RKO (cell line): ENCODE measurements around the gene KLHL17.
"Not testable (repeated sequence)": the region's sequence is repeated elsewhere in the genome, so short reads cannot be mapped to it uniquely, and the experiment has no call there.

Experiments
- DNase-seq: peaks from one replicate; pipeline ENCODE4 v3.0.0-alpha.2; 2016; ENCODE audit warnings: low spot score

KLHL17 gene

DNA sequence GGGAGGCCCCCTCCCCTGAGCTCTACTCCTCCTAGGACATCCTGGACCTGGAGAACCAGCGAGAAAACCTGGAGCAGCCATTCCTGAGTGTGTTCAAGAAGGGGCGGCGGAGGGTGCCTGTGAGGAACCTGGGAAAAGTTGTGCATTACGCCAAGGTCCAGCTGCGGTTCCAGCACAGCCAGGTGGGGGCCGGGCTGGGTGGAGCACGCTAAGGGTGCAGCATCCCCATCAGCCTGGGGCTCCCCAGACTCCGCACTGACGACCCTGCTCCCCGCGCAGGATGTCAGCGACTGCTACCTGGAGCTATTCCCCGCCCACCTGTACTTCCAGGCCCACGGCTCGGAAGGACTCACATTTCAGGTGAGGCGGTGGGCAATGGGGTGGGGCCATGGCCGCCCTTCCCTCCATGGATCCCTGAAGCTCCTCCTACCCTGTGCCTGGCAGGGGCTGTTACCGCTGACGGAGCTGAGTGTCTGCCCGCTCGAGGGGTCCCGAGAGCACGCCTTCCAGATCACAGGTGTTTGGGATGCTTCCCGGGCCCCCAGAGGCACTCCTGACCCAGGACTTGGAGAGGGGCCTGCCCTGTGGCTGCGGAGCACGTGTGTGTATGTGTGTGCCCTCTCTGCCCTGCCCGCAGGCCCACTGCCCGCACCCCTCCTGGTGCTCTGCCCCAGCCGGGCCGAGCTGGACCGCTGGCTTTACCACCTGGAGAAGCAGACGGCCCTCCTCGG lies 10.0 kb downstream of the KLHL17 start:
- no peak for DNase-seq

DNA sequence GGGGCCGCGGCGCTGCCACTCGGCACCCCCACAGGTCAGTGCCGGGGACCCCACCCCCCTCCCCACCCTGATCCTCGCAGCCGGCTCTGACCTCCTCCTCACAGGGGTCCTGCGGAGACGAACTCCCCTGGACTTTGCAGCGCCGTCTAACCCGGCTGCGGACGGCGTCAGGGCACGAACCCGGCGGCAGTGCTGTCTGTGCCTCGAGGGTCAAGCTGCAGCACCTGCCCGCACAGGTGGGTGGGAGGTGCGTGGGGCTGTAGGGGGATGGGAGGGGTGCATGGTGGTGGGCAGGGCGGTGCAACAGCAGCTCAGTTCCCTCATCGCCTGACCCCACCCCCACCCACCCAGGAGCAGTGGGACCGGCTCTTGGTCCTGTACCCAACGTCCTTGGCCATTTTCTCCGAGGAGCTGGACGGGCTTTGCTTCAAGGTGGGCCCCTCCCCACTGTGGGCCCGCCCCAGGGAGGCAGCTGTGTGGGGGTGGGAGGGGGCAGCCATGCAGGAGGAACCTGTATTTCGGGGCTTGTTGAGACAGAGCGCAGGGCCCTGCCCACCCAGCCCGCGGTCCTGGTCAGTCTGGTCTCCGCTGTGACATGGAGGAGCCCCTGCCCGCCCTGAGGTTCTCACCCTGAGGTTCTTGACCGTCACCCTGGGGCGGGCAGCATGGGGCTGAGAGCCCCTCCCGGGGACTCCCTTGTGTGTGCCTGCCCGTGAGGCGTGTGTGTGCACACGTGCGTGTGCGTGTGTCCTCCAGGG lies 10.8 kb downstream of the KLHL17 start:
- no peak for DNase-seq

DNA sequence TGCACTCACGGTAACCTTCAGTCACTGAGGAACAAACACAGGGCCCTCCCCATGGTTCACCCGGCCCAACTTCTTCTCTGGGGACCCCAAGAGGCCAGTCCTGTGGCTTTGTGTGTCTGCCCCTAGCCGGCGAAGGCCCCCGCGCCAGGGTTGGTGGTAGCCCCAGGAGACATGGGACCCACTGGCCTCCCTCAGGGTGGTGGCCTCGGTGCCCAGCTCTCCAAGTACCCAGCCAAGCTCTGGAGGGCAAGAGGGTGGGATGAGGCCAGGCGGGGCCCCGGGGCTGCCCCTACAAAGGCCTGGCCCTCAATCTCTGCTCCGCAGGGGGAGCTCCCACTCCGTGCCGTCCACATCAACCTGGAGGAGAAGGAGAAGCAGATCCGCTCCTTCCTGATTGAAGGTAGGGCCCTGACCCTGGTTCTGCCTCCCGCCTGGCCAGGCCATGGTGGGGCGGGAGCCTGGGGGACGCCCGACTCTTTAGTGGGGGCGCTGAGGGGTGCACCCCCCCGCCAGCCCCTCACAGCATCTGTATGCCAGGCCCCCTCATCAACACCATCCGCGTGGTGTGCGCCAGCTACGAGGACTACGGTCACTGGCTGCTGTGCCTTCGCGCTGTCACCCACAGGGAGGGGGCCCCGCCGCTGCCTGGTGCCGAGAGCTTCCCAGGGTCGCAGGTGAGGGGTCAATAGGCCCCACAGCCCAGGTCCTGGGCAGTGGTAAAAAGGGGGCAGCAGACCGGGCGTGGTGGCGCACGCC lies 11.5 kb downstream of the KLHL17 start:
- DNase-seq, result no peak

DNA sequence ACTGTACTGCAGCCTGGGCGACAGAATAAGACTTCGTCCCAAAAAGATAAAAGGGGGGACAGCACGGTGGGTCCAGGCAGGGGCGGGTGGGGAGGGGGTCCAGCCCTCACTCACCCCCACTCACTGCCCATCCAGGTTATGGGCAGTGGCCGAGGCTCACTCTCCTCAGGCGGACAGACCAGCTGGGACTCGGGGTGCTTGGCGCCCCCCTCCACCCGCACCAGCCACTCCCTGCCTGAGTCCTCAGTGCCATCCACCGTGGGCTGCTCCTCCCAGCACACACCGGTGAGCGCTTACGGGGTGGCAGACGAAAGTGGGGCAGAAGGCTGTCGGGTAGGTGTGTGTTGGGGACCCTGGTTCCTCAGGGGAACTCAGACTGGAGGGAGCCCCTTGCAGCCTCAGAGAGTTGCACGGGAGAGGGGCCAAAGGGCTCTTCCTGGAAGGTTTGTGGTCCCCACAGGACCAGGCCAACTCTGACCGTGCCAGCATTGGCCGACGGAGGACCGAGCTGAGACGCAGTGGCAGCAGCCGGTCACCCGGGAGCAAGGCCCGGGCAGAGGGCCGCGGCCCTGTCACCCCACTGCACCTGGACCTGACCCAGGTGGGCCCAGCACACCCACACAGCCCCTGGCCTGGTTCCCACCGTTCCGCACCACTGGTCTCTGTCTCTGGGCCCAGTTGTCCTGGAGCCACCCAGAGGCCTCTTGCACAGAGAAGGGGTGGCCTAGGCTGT lies 12.5 kb downstream of the KLHL17 start:
- DNase-seq, result no peak

DNA sequence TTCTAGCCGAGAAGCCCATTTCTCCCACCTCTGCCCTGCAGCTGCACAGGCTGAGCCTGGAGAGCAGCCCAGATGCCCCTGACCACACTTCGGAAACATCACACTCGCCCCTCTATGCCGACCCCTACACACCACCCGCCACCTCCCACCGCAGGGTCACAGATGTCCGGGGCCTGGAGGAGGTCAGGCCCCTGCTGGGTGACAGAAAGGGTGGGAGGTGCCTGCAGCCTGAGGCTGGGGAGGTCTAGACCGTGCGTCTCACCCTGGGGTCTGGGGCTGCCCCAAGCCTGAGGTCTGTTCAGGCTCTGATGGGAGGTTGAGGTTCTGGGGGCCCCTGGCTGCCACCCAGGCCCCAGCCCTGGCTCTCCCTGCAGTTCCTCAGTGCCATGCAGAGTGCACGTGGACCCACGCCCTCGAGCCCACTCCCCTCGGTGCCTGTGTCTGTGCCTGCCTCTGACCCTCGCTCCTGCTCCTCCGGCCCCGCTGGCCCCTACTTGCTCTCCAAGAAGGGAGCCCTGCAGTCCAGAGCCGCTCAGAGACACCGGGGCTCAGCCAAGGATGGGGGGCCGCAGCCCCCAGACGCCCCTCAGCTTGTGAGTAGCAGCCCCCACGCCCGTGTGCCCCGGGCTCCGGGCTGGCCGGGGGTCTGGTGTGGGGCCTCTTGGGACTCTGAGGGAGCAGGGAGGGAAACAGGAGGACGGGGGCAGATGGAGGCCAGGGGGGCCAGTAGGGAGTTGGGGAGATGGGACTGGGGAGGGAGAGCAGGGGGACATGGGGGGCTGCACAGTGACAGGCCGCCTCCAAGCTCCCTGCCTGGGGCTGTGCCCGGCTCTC lies 13.3 kb downstream of the KLHL17 start:
- no peak for DNase-seq

DNA sequence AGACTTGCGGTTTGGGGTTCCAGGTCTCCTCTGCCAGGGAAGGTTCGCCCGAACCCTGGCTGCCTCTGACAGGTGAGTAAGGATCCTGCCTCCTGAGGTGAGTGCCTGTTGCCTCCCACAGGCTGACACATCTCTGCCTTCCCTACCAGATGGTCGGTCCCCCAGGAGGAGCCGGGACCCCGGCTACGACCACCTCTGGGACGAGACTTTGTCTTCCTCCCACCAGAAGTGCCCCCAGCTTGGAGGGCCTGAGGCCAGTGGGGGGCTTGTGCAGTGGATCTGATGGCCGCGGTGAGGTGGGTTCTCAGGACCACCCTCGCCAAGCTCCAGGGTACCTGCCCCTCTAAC lies 13.9 kb downstream of the KLHL17 start:
- DNase-seq, result no peak

DNA sequence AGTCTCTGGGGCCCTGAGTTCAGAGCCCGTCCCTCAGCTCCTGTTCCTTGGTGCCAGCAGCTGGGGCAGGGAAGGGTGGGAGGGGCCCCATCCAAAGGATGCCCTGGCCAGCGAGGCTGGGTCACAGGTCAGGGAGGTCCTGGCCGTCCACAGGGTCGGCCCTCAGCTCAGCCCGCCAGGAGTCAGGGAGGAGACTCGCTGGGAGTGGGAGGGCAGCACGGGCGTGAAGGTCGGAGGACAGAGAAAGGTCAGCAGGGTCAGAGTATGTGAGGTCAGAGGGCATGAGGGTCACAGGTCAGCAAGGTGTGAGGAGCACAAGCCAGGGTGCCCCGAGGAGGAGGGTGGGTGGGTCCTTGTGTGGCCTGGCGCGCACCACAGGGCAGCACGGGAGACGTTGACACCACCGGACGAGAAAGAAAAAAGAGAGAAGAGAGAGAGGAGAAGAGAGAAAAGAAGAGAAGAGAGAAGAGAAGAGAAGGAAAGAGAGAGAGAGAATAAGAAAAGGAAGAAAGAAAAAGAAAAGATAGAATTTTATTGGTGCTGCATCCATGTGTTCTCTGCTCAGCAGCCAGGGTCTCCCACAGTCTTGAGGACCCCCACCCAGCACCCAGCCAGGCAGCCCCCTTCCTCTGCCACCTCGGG lies 14.4 kb downstream of the KLHL17 start:
- DNase-seq, result no peak

DNA sequence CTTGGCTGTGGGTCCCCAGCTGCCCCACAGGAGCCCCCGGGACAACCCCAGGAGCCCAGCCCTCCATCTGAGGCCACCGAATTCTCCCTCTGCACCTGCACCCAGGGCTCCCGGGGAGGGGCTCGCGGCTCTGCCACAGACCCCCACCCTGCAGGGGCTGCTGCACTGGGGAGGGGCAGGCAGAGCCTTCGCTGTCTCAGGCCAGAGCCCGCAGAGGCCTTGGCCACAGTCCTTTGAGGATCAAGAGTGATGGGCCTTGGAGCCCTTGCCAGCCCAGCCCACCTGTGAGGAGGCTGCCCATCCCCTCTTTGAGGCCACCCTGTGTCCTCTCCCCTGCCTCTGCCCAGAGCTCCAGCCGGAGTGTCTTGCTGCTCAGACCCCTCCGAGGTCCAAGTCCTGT lies 15.0 kb downstream of the KLHL17 start:
- DNase-seq, result no peak

DNA sequence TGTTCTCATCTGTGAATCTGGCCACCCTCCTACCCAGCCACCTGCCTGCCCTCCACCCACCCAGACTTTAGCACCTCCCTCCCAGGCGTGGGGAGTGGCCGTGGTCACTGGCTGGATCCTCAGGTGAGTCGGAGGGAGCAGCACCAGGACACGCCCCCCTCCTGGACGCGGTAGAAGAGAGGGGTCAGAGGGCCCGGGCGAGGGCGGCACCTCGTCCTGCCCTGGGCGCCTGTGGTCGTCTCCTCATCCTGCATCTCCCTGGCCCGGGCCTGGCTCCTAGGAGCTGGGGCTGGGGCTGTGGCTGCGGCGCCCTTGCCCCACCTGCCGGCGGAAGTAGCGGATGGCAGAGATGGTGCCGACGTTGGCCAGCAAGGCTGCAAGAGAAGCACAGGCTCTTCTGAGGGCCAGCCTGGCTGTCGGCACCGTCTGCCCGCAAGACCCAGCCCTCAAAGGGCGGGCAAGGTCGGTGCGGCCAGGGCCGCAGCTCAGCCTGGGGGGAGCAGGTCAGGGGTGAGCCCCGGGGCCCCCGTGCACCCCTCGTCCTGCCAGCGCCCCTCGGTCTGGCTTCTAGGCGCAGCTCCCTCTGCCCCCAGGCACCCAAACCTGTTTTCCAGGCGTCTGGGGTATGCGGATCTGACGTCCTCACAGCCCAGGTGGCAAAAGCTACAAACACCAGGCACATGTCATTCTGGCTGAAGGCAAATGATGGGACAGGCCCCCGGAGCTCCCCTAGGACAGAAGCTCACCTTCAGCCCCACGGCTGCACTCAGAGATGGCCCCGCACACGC lies 15.7 kb downstream of the KLHL17 start:
- DNase-seq, result peak; percentile 84

DNA sequence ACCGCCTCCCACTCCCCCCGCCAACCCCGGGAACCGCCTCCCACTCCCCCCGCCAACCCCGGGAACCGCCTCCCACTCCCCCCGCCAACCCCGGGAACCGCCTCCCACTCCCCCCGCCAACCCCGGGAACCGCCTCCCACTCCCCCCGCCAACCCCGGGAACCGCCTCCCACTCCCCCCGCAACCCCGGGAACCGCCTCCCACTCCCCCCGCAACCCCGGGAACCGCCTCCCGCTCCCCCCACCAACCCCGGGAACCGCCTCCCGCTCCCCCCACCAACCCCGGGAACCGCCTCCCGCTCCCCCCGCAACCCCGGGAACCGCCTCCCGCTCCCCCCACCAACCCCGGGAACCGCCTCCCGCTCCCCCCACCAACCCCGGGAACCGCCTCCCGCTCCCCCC lies 16.4 kb downstream of the KLHL17 start:
- not testable (repeated sequence) for DNase-seq

DNA sequence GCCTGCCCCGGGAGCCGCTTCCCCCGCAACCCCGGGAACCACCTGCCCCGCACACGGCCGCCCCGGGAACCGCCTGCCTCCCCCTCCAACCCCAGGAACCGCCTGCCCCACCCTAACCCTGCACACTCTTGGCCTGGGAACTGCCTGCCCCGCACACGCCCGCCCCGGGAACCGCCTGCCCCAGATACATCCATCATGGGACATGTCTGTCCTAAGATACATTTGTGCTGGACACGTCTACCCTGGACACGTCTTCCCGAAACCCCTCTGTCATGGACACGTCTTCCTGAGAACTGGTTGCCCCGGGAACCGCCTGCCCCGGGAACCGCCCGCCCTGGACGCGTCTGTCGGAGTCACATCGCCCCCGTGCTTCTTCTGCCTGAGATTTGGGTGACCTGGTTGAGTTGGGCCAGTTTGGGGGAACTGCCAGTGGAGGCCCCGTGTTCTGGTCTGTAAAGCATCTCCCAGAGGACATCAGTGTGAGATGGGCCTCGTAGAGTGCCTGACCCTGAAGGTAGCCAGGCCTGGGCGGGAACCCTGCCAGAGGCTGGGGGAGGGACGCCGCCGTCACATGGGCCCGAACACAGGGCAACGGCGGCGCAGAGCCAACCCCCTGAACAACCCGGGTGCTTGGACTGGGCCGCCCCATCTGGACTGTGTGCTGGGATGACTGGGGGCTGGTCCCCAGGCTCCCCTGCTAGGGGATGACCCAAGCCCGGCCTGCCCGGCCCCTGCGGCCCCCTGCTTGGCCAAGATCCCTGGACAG lies 17.9 kb downstream of the KLHL17 start:
- DNase-seq, result peak; percentile 60

DNA sequence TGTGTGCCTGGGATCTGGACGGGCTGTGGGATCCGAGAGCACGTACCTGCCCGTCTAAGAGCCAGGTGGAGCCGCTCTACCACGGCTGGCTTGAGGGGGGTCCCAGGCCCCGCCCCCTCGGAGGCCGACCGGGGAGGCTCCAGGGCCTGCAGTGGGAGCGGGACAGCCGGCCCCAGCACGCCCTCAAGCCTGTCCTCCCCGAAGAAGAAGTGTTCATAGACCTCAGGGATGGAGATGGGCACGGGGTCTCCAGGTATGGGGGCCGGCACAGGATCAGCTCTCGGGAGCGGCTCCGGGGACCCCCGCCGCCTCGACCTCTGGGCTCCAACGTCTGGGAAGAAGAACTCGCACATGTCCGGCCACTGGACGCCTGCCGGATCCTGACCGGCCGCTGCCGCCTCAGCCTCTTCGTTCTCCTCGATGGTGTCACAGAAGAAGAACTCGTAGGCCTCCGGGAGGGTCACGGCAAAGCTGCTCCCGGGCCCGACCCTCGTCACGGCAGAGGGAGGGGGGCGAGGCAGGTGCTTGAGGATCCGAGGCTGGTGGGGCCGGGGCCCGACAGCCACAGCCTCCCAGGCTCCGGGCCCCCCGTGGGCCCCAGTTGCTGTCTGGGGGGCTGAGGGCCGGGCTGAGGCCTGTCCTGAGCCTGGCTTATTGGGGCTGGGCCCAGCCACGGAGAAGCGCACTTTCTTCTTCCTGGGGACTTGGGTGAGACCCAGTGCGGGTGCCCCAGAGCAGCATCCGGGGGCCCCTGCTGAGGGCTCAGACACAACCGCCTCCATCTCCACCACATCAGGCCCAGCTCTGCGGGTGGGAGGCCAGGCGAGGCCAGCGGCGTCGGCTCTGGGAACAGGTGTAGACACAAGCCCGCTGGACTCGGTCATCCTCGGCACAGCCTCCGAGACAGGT lies 18.7 kb downstream of the KLHL17 start:
- no peak for DNase-seq

DNA sequence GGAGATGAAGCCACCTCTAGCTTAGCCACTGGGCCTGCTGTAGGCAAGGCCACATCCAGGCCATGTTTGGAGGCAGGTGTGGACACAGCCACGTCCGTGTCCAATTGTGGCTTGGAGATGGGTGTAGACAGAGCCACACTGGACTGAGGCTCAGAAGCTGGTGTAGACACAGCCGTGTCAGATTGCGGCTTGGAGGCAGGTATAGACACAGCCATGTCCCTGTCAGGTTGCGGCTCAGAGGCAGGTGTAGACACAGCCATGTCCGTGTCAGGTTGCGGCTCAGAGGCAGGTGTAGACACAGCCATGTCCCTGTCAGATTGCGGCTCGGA lies 19.3 kb downstream of the KLHL17 start:
- no peak for DNase-seq

DNA sequence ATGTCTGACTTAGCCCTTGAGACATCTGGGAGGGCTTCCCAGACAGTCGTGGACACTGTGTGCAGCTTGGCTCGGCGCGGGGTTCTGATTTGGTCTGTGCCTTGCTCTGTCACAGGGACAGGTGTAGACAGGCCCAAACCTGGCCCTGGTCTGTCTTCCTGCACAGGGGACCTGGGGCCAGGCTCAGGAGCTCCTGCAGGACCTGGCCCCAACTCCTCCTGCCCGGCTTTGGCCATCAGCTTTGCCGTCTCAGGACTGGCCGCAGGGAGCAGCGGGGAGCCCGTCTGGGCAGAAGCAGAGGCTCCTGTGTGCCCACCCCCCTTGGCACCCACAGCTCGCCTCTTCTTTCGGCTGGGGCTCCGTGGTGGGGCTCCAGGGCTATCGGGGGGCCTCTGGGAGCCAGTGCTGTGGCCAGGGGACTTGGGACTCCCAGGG lies 19.8 kb downstream of the KLHL17 start:
- no peak for DNase-seq

DNA sequence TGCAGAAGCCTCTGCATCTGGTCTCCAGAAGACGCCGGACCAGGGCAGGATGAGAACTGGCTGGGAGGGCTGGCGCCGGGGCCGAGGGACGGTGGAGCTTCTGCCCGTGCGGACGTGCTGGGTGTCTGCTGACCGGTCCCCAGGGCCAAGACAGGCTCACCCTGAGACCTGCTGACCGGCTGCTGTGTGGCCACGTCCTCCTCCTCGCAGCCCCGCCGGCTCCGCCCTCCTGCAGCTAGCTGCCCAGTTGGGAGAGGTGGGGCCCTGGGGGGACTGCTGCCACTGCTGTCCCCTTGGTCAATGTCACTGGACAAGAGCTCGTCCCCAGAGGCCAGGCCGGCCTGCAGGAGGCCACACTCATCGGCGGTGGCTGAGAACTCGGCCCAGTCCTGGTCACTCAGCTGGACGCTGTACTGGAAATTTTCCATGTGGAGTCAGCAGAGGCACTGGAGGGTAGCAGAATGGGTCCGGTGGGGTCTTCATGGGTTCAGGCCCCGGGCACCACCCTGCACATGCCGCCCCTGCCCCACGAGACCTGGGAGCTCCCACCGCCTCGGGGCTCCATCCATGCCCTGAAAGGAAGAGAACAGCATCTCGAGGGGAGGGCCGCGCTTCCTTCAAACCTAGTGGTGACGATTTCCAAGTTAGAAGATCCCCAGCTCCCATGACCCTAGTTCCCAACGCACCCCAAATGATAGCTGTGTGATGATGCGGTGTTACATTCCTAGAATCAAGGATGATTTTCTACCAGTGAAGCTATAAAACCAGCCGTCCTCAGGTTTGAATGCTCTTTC lies 20.4 kb downstream of the KLHL17 start:
- no peak for DNase-seq

DNA sequence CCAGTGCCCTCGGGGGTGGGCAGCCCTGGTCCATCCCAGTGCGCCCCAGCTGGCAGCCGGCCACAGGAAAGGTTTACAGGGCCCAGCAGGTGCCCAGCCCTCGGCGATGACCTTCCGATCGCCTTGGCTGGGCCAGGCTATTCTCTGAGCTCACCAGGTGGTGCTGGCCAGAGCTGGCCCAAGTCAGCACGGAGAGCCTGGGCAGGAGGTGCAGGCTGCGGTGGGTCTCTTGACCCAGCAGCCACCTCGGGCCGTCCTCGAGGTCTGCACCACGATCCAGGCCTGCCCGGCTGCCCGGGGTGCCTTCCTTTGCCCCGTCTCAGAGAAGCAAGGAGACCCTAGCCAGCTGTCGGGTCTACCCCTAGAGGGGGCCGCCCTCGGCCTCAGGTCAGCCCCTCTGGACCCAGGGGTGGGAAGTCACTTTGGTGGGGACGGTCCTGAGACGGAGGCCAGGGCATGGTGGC lies 21.1 kb downstream of the KLHL17 start:
- DNase-seq, result no peak

DNA sequence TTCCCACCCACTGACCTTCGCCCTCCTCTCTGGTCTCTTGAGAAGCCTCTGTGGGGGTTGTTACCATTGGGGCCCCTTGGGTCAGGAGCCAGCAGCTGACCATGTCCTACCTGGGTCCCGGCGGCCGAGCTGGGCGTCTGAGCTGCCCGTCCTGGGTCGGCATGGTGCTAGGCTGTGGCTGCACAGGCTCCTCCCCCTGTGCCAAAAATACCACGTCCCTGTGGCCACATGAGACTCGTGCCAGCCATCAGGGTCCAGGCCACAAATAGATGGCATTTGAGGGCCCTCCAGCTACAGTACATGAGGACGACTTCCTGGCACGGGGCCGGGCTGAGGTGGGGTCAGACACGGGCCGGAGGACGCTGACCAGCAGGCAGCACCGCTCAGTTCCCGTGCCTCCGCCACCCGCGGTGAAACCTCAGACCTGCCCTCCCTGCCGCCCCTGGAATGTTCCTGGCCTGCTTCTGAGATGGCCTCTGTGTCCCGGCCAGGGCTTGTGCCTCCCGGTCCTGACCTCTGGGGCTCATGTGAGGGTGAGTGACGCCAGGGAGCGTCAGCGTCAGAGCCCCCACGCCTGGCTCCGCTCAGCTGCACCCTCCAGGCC lies 21.7 kb downstream of the KLHL17 start, which contains the start of gene PERM1:
TSS of gene PERM1 (minus strand) at position 139 of the 604 bp plus-strand sequence. CDS start 1,064 bp downstream, outside the sequence.
- no peak for DNase-seq
